A549 (cell line): Measurements from ENCODE around the gene NOTCH2. TPM values are rescaled to one million over a fixed set of nuclear protein-coding genes. Genes with fewer than 3 reads are reported as not detected.
A peak's percentile ranks its signal among the peaks of the same experiment; 100 is the strongest.

Experiments used
- ATAC-seq, 2 experiments: fragments of 200-7000 bp in 1 of 2; fragments of >200 bp in 1 of 2; cut with Nextera tagmentation in 1 of 2; cut with Tn5 transposase in 1 of 2; 3 replicates each; pipeline versions ENCODE4 v1.8.0 to v1.9.1; 2018 to 2020; ENCODE audit warnings: mild to moderate bottlenecking in 1 of 2, moderate library complexity in 1 of 2
- CTCF ChIA-PET: fragments of 300-600 bp; sonication (Branson Sonifier 250); formaldehyde crosslinking; extraction: SDS; loops from one replicate; lab custom pipeline; 2021; ENCODE audit warnings: antibody characterized with exemption, inconsistent platforms; lab: Yijun Ruan, JAX
- POLR2A ChIA-PET: fragments of 350-600 bp; formaldehyde crosslinking; extraction: SDS; loops from one replicate; lab custom pipeline; 2021; ENCODE audit warnings: antibody characterized with exemption, inconsistent platforms; lab: Yijun Ruan, JAX
- DNase-seq, 2 experiments: peaks; one replicate each; pipeline versions ENCODE4 v3.0.0 to v3.0.0-alpha.2; 2011 to 2016; ENCODE audit warnings: low read depth in 1 of 2, low spot score in 1 of 2
- FAIRE-seq: peaks from 2 replicates; lab custom pipeline; 2011; peaks lifted over from hg19 to GRCh38; lab: Jason Lieb, UNC
- H3K27ac ChIP-seq, 2 experiments: fragments of >200 bp; sonication (Bioruptor Twin); formaldehyde crosslinking; 3 replicates each; pipeline ENCODE4 v1.5.1; 2016 to 2017
- H3K4me1 ChIP-seq: fragments of >200 bp; sonication (Bioruptor Twin); formaldehyde crosslinking; 3 replicates; pipeline ENCODE4 v1.6.1; 2016
- H3K4me2 ChIP-seq: fragments of >200 bp; sonication (Bioruptor Twin); formaldehyde crosslinking; 3 replicates; pipeline ENCODE4 v1.6.1; 2016
- H3K4me3 ChIP-seq: fragments of >200 bp; sonication (Bioruptor Twin); formaldehyde crosslinking; 3 replicates; pipeline ENCODE4 v1.5.1; 2016
- H3K9me3 ChIP-seq: fragments of >200 bp; sonication (Bioruptor Twin); formaldehyde crosslinking; 3 replicates; pipeline ENCODE4 v1.6.1; 2016
- BCL3 ChIP-seq: fragments of >200 bp; sonication (Bioruptor Twin); formaldehyde crosslinking; IDR thresholded peaks from 3 replicates; pipeline ENCODE4 v1.6.1; 2016
- CEBPB ChIP-seq, 2 experiments: fragments of >200 bp in 1 of 2; sonication (Bioruptor Twin) in 1 of 2; formaldehyde crosslinking in 1 of 2; IDR thresholded peaks; 2 replicates each; pipeline ENCODE4 v1.6.1; 2012 to 2016
- CHD2 ChIP-seq: fragments of 150-350 bp; IDR thresholded peaks from 2 replicates; pipeline ENCODE4 v1.6.1; 2014; ENCODE audit warnings: low read length; ENCODE audit not compliant: partially characterized antibody
- FOSL2 ChIP-seq, 2 experiments: fragments of 450-650 bp in 1 of 2; fragments of >200 bp in 1 of 2; sonication (Bioruptor Twin) in 1 of 2; formaldehyde crosslinking; IDR thresholded peaks; 2 replicates each; pipeline versions ENCODE4 v1.5.0 to v1.6.1; 2016 to 2020; ENCODE audit warnings: mild to moderate bottlenecking in 1 of 2, moderate library complexity in 1 of 2
- FOXS1 ChIP-seq: fragments of 250-450 bp; sonication (Bioruptor Pico); IDR thresholded peaks from 2 replicates; pipeline ENCODE4 v1.5.0; 2020; ENCODE audit warnings: mild to moderate bottlenecking, moderate library complexity
- JUN ChIP-seq, 2 experiments: fragments of >200 bp; sonication (Bioruptor Twin); formaldehyde crosslinking; IDR thresholded peaks; 2 replicates in 1 of 2; 3 replicates in 1 of 2; pipeline ENCODE4 v1.6.1; 2016 to 2017
- JUNB ChIP-seq: fragments of >200 bp; sonication (Bioruptor Twin); formaldehyde crosslinking; IDR thresholded peaks from 2 replicates; pipeline ENCODE4 v1.6.1; 2016
- MAFK ChIP-seq: fragments of 450-650 bp; IDR thresholded peaks from 2 replicates; pipeline ENCODE4 v1.6.1; 2014; ENCODE audit not compliant: partially characterized antibody
- NR3C1 ChIP-seq: fragments of >200 bp; sonication (Bioruptor Twin); formaldehyde crosslinking; IDR thresholded peaks from 3 replicates; pipeline ENCODE4 v1.6.1; 2017
- SMC3 ChIP-seq: fragments of >200 bp; sonication (Bioruptor Twin); formaldehyde crosslinking; IDR thresholded peaks from 3 replicates; pipeline ENCODE4 v1.6.1; 2018; ENCODE audit warnings: inconsistent platforms
- SREBF2 ChIP-seq: fragments of 450-650 bp; IDR thresholded peaks from 2 replicates; pipeline ENCODE4 v1.6.1; 2014; ENCODE audit warnings: mild to moderate bottlenecking, moderate library complexity
- ZSCAN20 ChIP-seq: fragments of 250-450 bp; sonication (Bioruptor Pico); IDR thresholded peaks from 2 replicates; pipeline ENCODE4 v1.8.0; 2022; ENCODE audit warnings: mild to moderate bottlenecking, moderate library complexity
- WGBS: methylation state at CpG from one replicate; pipeline ENCODE4 v1.1.6; 2017; ENCODE audit errors: missing lambda C conversion rate; 5-methylcytosine and 5-hydroxymethylcytosine counted together
- polyA plus RNA-seq, 4 experiments: library from polyadenylated mRNA; depleted of rRNA in 3 of 4; stranded (reverse); fragments of >200 nt; fragmentation: RNase III in 1 of 4; extraction: RNeasy Plus Mini Kit Qiagen cat#74134 plus additional on column Dnase treatment in 1 of 4; gene quantifications; 2 replicates in 3 of 4; 3 replicates in 1 of 4; pipeline ENCODE4 v1.2.3, GENCODE V29; 2011 to 2017
- TF ChIP-seq, protein P1 (sequence below): fragments of >200 bp; sonication (Bioruptor Twin); formaldehyde crosslinking; IDR thresholded peaks from 2 replicates; pipeline ENCODE4 v1.6.1; 2016
- TF ChIP-seq, protein P2 (sequence below): fragments of 450-650 bp; IDR thresholded peaks from 2 replicates; pipeline ENCODE4 v1.6.1; 2014; ENCODE audit warnings: antibody characterized with exemption
- TF ChIP-seq, protein P3 (sequence below): IDR thresholded peaks from 2 replicates; pipeline ENCODE4 v1.6.1; 2012
- TF ChIP-seq, protein P4 (sequence below): fragments of >200 bp; sonication (Bioruptor Twin); formaldehyde crosslinking; IDR thresholded peaks from 3 replicates; pipeline ENCODE4 v1.5.1; 2016

The NOTCH2 gene
- polyA plus RNA-seq, 2 of the 4 experiments (the other 2 are of a cell fraction): 11.6 to 15.0 TPM

- 45% methylated on average over 2 of the region's 2 CpGs for WGBS
- CTCF ChIA-PET: no interaction called here
- H3K4me3 ChIP-seq: no peak overlapping the region
Measured at GRCh38 chr1:119988306-119989062, 81.0 kb downstream of the NOTCH2 start.

DNA sequence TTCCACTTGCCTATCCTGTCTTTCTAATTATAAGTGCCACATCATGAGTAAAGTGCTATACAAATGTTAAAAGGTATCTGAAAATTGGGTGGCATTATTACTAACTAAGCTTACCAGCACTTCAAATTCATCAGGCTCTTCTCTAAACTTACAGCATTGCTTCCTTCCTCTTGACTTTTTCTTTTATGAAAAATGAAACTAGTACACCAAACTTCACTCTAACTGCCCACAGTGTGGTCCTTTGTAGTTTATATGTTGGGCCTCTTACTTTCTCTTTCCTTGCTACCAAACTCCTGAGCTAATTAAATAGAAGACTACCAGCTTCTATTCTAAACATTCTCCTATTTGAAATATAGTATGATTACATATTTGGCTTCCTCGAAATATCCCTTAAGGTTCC is 81.8 kb downstream of the NOTCH2 start:
- FAIRE-seq (no peak), ATAC-seq (no peak), DNase-seq (no peak)
- Histone ChIP-seq H3K4me2 (peak overlapping the region; percentile 55), H3K27ac (peak overlapping the region; percentile 28 to 54), H3K4me3 (no peak overlapping the region), H3K4me1 (peaks cover 25% of the 10 kb centered on the region), H3K9me3 (no peaks in the 10 kb centered on the region)
- 95% methylated on average over 1 of the region's 1 CpG for WGBS
- TF ChIP-seq NR3C1 (no peak), SREBF2 (no peak), ZSCAN20 (CRISPR knock-in tag) (no peak)
- ChIA-PET POLR2A (no interaction called here), CTCF (interaction anchor here (1.6 kb wide), 1 partner anchor 19 kb away, joined by 4 read pairs; no protein-coding TSS in a partner anchor)

More at GRCh38 chr1:119988306-119989062, 81.0 kb downstream of the NOTCH2 start:
- FAIRE-seq (no peak), ATAC-seq (no peak; a peak in 2 of 6 replicates), DNase-seq (no peak)
- H3K4me2 ChIP-seq: peak overlapping the region; percentile 55
- H3K9me3 ChIP-seq: no peaks in the 10 kb centered on the region
- no peak for TF ChIP-seq MAFK
- TF ChIP-seq, protein P1, sequence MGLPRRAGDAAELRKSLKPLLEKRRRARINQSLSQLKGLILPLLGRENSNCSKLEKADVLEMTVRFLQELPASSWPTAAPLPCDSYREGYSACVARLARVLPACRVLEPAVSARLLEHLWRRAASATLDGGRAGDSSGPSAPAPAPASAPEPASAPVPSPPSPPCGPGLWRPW: no peak
- no peak for TF ChIP-seq CEBPB (IDR thresholded peaks at IDR 0.05)
- no peak for TF ChIP-seq FOSL2 (IDR thresholded peaks at IDR 0.05)
- TF ChIP-seq FOSL2 (CRISPR knock-in tag; IDR thresholded peaks at IDR 0.05): 0 out of 2 replicates have a peak, but pooled peaks have one; percentile 5
- TF ChIP-seq ZSCAN20 (CRISPR knock-in tag): no peak
- TF ChIP-seq SMC3: no peak
- TF ChIP-seq JUNB: peak; percentile 22; the same call in 1 of the 2 replicates
- no peak for TF ChIP-seq BCL3
- H3K27ac ChIP-seq: peak overlapping the region in 1 of 2 experiments; percentile 71; a peak in 4 of 6 replicates
- POLR2A ChIA-PET: no interaction called here
- peaks cover 25% of the 10 kb centered on the region for H3K4me1 ChIP-seq

- CTCF ChIA-PET: interaction anchor here (1.6 kb wide), 1 partner anchor 19 kb away, joined by 4 read pairs; no protein-coding TSS in a partner anchor
- POLR2A ChIA-PET: no interaction called here
- Histone ChIP-seq H3K4me2 (peak overlapping the region; percentile 55), H3K4me1 (peaks cover 25% of the 10 kb centered on the region), H3K4me3 (no peak overlapping the region), H3K27ac (peak overlapping the region in 1 of 2 experiments; percentile 54; a peak in 5 of 6 replicates), H3K9me3 (no peaks in the 10 kb centered on the region)
- FAIRE-seq (no peak), DNase-seq (peak; percentile 3 to 28), ATAC-seq (peak; percentile 74 to 76)
- 53% methylated on average over 2 of the region's 2 CpGs for WGBS
- TF ChIP-seq JUN (IDR thresholded peaks at IDR 0.05) (no peak), CHD2 (no peak), FOXS1 (CRISPR knock-in tag) (no peak), FOSL2 (IDR thresholded peaks at IDR 0.05) (0 out of 2 replicates have a peak, but pooled peaks have one; percentile 39), FOSL2 (CRISPR knock-in tag; IDR thresholded peaks at IDR 0.05) (peak; percentile 45), NR3C1 (no peak), JUNB (peak; percentile 37; the same call in 1 of the 2 replicates), CEBPB (IDR thresholded peaks at IDR 0.05) (peak in 1 of 2 experiments; percentile 22; a peak in 1 of 4 replicates)
- TF ChIP-seq, protein P2, sequence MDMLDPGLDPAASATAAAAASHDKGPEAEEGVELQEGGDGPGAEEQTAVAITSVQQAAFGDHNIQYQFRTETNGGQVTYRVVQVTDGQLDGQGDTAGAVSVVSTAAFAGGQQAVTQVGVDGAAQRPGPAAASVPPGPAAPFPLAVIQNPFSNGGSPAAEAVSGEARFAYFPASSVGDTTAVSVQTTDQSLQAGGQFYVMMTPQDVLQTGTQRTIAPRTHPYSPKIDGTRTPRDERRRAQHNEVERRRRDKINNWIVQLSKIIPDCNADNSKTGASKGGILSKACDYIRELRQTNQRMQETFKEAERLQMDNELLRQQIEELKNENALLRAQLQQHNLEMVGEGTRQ: no peak
- TF ChIP-seq, protein P3, sequence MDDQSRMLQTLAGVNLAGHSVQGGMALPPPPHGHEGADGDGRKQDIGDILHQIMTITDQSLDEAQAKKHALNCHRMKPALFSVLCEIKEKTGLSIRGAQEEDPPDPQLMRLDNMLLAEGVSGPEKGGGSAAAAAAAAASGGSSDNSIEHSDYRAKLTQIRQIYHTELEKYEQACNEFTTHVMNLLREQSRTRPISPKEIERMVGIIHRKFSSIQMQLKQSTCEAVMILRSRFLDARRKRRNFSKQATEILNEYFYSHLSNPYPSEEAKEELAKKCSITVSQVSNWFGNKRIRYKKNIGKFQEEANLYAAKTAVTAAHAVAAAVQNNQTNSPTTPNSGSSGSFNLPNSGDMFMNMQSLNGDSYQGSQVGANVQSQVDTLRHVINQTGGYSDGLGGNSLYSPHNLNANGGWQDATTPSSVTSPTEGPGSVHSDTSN: no peak
- TF ChIP-seq, protein P4, sequence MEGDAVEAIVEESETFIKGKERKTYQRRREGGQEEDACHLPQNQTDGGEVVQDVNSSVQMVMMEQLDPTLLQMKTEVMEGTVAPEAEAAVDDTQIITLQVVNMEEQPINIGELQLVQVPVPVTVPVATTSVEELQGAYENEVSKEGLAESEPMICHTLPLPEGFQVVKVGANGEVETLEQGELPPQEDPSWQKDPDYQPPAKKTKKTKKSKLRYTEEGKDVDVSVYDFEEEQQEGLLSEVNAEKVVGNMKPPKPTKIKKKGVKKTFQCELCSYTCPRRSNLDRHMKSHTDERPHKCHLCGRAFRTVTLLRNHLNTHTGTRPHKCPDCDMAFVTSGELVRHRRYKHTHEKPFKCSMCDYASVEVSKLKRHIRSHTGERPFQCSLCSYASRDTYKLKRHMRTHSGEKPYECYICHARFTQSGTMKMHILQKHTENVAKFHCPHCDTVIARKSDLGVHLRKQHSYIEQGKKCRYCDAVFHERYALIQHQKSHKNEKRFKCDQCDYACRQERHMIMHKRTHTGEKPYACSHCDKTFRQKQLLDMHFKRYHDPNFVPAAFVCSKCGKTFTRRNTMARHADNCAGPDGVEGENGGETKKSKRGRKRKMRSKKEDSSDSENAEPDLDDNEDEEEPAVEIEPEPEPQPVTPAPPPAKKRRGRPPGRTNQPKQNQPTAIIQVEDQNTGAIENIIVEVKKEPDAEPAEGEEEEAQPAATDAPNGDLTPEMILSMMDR: no peak
Measured at GRCh38 chr1:119987112-119987511, 82.3 kb downstream of the NOTCH2 start.
